Kidney (tissue), 14 donors: ENCODE data around the gene MSMO1. TPM values are rescaled to one million over a fixed set of nuclear protein-coding genes. Genes with fewer than 3 reads are reported as not detected.

Experiments
- DNase-seq, 5 donors: peaks; one replicate each; pipeline ENCODE4 v3.0.0-alpha.2; 2013 to 2020
- FAIRE-seq: peaks from 2 replicates; lab custom pipeline; 2012; peaks lifted over from hg19 to GRCh38; lab: Jason Lieb, UNC
- H3K27ac ChIP-seq, 2 donors: one replicate each; pipeline ENCODE4 v1.7.0; 2013; ENCODE audit warnings: low read depth in 2 of 2, low read length in 2 of 2, inconsistent platforms in 1 of 2
- H3K27me3 ChIP-seq: one replicate; pipeline ENCODE4 v1.7.1; 2013; ENCODE audit warnings: low read length, inconsistent platforms; ENCODE audit not compliant: control insufficient read depth, insufficient read depth
- H3K36me3 ChIP-seq, 3 donors: one replicate each; pipeline versions ENCODE4 v1.7.0 to v1.7.1; 2013; ENCODE audit warnings: low read length in 3 of 3, control low read depth in 1 of 3, inconsistent platforms in 1 of 3; ENCODE audit not compliant: insufficient read depth in 3 of 3, control insufficient read depth in 2 of 3
- H3K4me1 ChIP-seq, 3 donors: one replicate each; pipeline versions ENCODE4 v1.7.0 to v1.7.1; 2013; ENCODE audit warnings: low read length in 3 of 3, inconsistent platforms in 1 of 3, low read depth in 1 of 3; ENCODE audit not compliant: control insufficient read depth in 2 of 3, insufficient read depth in 2 of 3
- H3K4me3 ChIP-seq, 3 donors: one replicate each; pipeline versions ENCODE4 v1.7.0 to v1.8.1; 2013; ENCODE audit warnings: low read length in 3 of 3, control low read depth in 1 of 3, inconsistent platforms in 1 of 3
- H3K9ac ChIP-seq, 3 donors: one replicate each; pipeline versions ENCODE4 v1.7.0 to v1.7.1; 2013; ENCODE audit warnings: low read length in 3 of 3, control low read depth in 1 of 3, inconsistent platforms in 1 of 3
- H3K9me3 ChIP-seq, 3 donors: one replicate each; pipeline versions ENCODE4 v1.7.0 to v1.7.1; 2013; ENCODE audit warnings: low read length in 3 of 3, control low read depth in 1 of 3, inconsistent platforms in 1 of 3; ENCODE audit not compliant: control insufficient read depth in 2 of 3, insufficient read depth in 1 of 3
- CTCF ChIP-seq: IDR thresholded peaks from 3 replicates; pipeline ENCODE4 v1.5.1; 2012; ENCODE audit warnings: mild to moderate bottlenecking, moderate library complexity, borderline replicate concordance; ENCODE audit not compliant: insufficient read depth; ENCODE audit errors: extremely low read depth
- intact Hi-C: fragments of 100-400 bp; cut with DNase I; formaldehyde crosslinking; loops from one replicate; pipeline ENCODE4 v1.11.1; 2022
- polyA plus RNA-seq: library from polyadenylated mRNA; stranded (reverse); fragments of 350-450 nt; fragmentation: Illumina TruSeq; extraction: RNeasy Lipid Tissue Mini Kit (QIAGEN cat#74804); gene quantifications from one replicate; pipeline ENCODE4 v1.2.3, GENCODE V29; 2014; ENCODE audit warnings: low read depth, low replicate concordance; ENCODE audit not compliant: insufficient read depth
- total RNA-seq: library from RNA; stranded (reverse); fragmentation: NEBNext Ultra II Directional; extraction: Animal tissue kit (Norgen Biotek cat#: 25700); gene quantifications from one replicate; pipeline ENCODE4 v1.2.1, GENCODE V29; 2021
- donor health status: control.
- donor health status: control.
- donor health status: control.
- donor health status: control.
- donor health status: control.
- donor health status: DM: yes; HTN: yes; CAD: no.
- donor health status: Normal renal cell carcinoma (clear cell type).

MSMO1 gene
- total and polyA plus RNA-seq, 2 donors from 2014 or later, result 32.4 to 91.4 TPM

- FAIRE-seq, result no peak
- Histone ChIP-seq H3K27ac (no peak overlapping the region), H3K4me3 (no peak overlapping the region), H3K4me1 (peaks cover 0 to 5% (median 2%) of the 10 kb centered on the region in 3 donors), H3K9ac (no peak overlapping the region), H3K27me3 (no peaks in the 10 kb centered on the region), H3K9me3 (no peaks in the 10 kb centered on the region), H3K36me3 (no peaks in the 10 kb centered on the region)
- intact Hi-C loops, result no loop called here
- TF ChIP-seq CTCF, result no peak
- no peak for DNase-seq
Observed at GRCh38 chr4:165381821-165382373, 54.4 kb downstream of the MSMO1 start.

- Histone ChIP-seq H3K27me3 (no peaks in the 10 kb centered on the region), H3K27ac (no peak overlapping the region), H3K9ac (no peak overlapping the region), H3K36me3 (no peaks in the 10 kb centered on the region), H3K9me3 (no peaks in the 10 kb centered on the region), H3K4me3 (no peak overlapping the region), H3K4me1 (peaks cover 0 to 5% (median 2%) of the 10 kb centered on the region in 3 donors)
- TF ChIP-seq CTCF, result no peak
- intact Hi-C loops, result no loop called here
- DNase-seq, result no peak
- no peak for FAIRE-seq
Observed at GRCh38 chr4:165382640-165383039, 55.2 kb downstream of the MSMO1 start.

- DNase-seq, result peak in 1 of 5 donors; percentile 54
Observed at GRCh38 chr4:165383591-165384073, 56.2 kb downstream of the MSMO1 start.

More at GRCh38 chr4:165383591-165384073, 56.2 kb downstream of the MSMO1 start:
- Histone ChIP-seq H3K9me3 (no peaks in the 10 kb centered on the region), H3K9ac (no peak overlapping the region), H3K27ac (no peak overlapping the region), H3K36me3 (no peaks in the 10 kb centered on the region), H3K27me3 (no peaks in the 10 kb centered on the region), H3K4me3 (no peak overlapping the region), H3K4me1 (peaks cover 0 to 2% (median 1%) of the 10 kb centered on the region in 3 donors)
- no peak for TF ChIP-seq CTCF
- no peak for FAIRE-seq
- intact Hi-C loops, result no loop called here
